Esophagus squamous epithelium (tissue), 5 donors: ENCODE data around the gene HPF1. TPM values are rescaled to one million over a fixed set of nuclear protein-coding genes. Genes with fewer than 3 reads are reported as not detected.
"Not testable (repeated sequence)": the region's sequence is repeated elsewhere in the genome, so short reads cannot be mapped to it uniquely, and the experiment has no call there.

Experiments
- DNase-seq: peaks from one replicate; lab custom pipeline; 2025; lab: John Stamatoyannopoulos, UW
- H3K27ac ChIP-seq, 4 donors: fragments of 200-600 bp; sonication (generic); one replicate each; pipeline ENCODE4 v1.5.1; 2016 to 2019; ENCODE audit warnings: mild to moderate bottlenecking in 1 of 4
- H3K27me3 ChIP-seq, 4 donors: fragments of 200-600 bp; sonication (generic); 1 replicate in 3 of 4; 2 replicates in 1 of 4; pipeline versions ENCODE4 v1.5.1 to v1.6.0; 2017 to 2021; ENCODE audit warnings: antibody characterized with exemption in 1 of 4
- H3K36me3 ChIP-seq, 3 donors: fragments of 200-600 bp; sonication (generic); one replicate each; pipeline ENCODE4 v1.5.1; 2016 to 2019
- H3K4me1 ChIP-seq, 3 donors: fragments of 200-600 bp; sonication (generic); one replicate each; pipeline ENCODE4 v1.5.1; 2017 to 2019
- H3K4me3 ChIP-seq, 4 donors: fragments of 200-600 bp; sonication (generic); 1 replicate in 3 of 4; 2 replicates in 1 of 4; pipeline ENCODE4 v1.5.1; 2016 to 2019; ENCODE audit warnings: mild to moderate bottlenecking in 2 of 4, moderate library complexity in 1 of 4
- H3K9me3 ChIP-seq, 3 donors: fragments of 200-600 bp; sonication (generic); one replicate each; pipeline ENCODE4 v1.5.1; 2016 to 2019
- POLR2A ChIP-seq, 4 donors: fragments of 450-650 bp; IDR thresholded peaks; one replicate each; pipeline ENCODE4 v1.6.1; 2017; ENCODE audit warnings: antibody characterized with exemption in 4 of 4, mild to moderate bottlenecking in 4 of 4, moderate library complexity in 3 of 4
- WGBS, 2 donors: methylation state at CpG; one replicate each; pipeline ENCODE4 v1.1.5; 2018; 5-methylcytosine and 5-hydroxymethylcytosine counted together
- intact Hi-C: fragments of 100-400 bp; cut with DNase I; formaldehyde crosslinking; loops from one replicate; pipeline ENCODE4 v1.15.0; 2022
- total RNA-seq, 4 donors: library from RNA; depleted of rRNA; stranded (reverse); fragments of >200 nt; gene quantifications; one replicate each; pipeline ENCODE4 v1.1.0, GENCODE V29; 2016
- TF ChIP-seq, protein P1 (sequence below), 6 experiments: fragments of 450-650 bp in 4 of 6; fragments of 200-600 bp in 2 of 6; sonication (generic) in 2 of 6; IDR thresholded peaks; one replicate each; pipeline ENCODE4 v1.5.1; 2016 to 2019; ENCODE audit warnings: antibody characterized with exemption in 6 of 6, mild to moderate bottlenecking in 4 of 6, moderate library complexity in 4 of 6
- donor health status: DM: yes; HTN: yes; CAD: no.

The HPF1 gene
- total RNA-seq, 4 donors from 2014 or later: 11.1 to 40.9 (median 17.1) TPM

- intact Hi-C loops: no loop called here
- 100% methylated on average over 1 of the region's 1 CpG; no CpG with 5 or more reads in 1 of the 2 donors for WGBS, 2 donors
- Histone ChIP-seq H3K27me3 (no peaks in the 10 kb centered on the region), H3K36me3 (peaks cover 0 to 56% (median 4%) of the 10 kb centered on the region in 3 donors), H3K27ac (peak overlapping the region in 2 of 4 donors; percentile 55 to 57), H3K9me3 (no peaks in the 10 kb centered on the region), H3K4me3 (no peak overlapping the region), H3K4me1 (peaks cover 0 to 11% (median 0%) of the 10 kb centered on the region in 3 donors)
- TF ChIP-seq POLR2A (IDR thresholded peaks at IDR 0.05): no peak
- TF ChIP-seq, protein P1, sequence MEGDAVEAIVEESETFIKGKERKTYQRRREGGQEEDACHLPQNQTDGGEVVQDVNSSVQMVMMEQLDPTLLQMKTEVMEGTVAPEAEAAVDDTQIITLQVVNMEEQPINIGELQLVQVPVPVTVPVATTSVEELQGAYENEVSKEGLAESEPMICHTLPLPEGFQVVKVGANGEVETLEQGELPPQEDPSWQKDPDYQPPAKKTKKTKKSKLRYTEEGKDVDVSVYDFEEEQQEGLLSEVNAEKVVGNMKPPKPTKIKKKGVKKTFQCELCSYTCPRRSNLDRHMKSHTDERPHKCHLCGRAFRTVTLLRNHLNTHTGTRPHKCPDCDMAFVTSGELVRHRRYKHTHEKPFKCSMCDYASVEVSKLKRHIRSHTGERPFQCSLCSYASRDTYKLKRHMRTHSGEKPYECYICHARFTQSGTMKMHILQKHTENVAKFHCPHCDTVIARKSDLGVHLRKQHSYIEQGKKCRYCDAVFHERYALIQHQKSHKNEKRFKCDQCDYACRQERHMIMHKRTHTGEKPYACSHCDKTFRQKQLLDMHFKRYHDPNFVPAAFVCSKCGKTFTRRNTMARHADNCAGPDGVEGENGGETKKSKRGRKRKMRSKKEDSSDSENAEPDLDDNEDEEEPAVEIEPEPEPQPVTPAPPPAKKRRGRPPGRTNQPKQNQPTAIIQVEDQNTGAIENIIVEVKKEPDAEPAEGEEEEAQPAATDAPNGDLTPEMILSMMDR (IDR thresholded peaks at IDR 0.05): no peak
- DNase-seq: no peak
These were observed 12.5 kb downstream of the HPF1 start for GRCh38 chr4:169745291-169745690.

GRCh38 chr4:169744601-169745000, 13.1 kb downstream of the HPF1 start:
- H3K27me3 ChIP-seq: no peaks in the 10 kb centered on the region
- no peak for DNase-seq
- H3K27ac ChIP-seq: peak overlapping the region in 2 of 4 donors; percentile 55 to 57
- 97 to 100% methylated on average over 1 of the region's 1 CpG for WGBS, 2 donors
- H3K9me3 ChIP-seq: no peaks in the 10 kb centered on the region
- H3K36me3 ChIP-seq: peaks cover 0 to 55% (median 4%) of the 10 kb centered on the region in 3 donors
- intact Hi-C loops: no loop called here
- peaks cover 0 to 11% (median 0%) of the 10 kb centered on the region in 3 donors for H3K4me1 ChIP-seq
- H3K4me3 ChIP-seq: no peak overlapping the region
- no peak for TF ChIP-seq POLR2A (IDR thresholded peaks at IDR 0.05)
- TF ChIP-seq, protein P1 (IDR thresholded peaks at IDR 0.05): no peak

DNA sequence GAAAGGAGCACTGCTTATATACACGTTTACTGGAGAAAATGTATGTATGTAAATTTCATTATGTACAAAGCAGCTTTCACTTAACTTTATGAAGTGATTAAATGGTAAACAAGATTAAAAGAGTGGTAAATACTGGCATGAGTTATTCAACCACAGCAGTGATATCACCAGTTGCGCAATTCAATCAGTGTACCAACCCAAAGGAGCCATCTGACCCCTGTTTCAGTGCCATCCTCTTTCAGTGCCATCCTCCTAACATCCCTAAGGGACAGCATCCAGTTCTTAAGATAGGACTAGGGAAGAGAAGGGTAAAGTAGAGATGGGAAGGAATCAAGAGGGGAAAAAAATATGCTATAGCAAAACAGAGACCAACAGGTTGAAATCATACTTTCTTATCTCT, 16.2 kb downstream of the HPF1 start:
- no peaks in the 10 kb centered on the region for H3K9me3 ChIP-seq
- H3K36me3 ChIP-seq: peaks cover 0 to 56% (median 2%) of the 10 kb centered on the region in 3 donors
- H3K4me3 ChIP-seq: no peak overlapping the region
- H3K4me1 ChIP-seq: peaks cover 0 to 11% (median 0%) of the 10 kb centered on the region in 3 donors
- TF ChIP-seq, protein P1 (IDR thresholded peaks at IDR 0.05): no peak
- no peak for TF ChIP-seq POLR2A (IDR thresholded peaks at IDR 0.05)
- intact Hi-C loops: no loop called here
- H3K27ac ChIP-seq: no peak overlapping the region
- H3K27me3 ChIP-seq: no peaks in the 10 kb centered on the region
- WGBS, 2 donors: 85 to 98% methylated on average over 2 of the region's 2 CpGs
- no peak for DNase-seq

DNA sequence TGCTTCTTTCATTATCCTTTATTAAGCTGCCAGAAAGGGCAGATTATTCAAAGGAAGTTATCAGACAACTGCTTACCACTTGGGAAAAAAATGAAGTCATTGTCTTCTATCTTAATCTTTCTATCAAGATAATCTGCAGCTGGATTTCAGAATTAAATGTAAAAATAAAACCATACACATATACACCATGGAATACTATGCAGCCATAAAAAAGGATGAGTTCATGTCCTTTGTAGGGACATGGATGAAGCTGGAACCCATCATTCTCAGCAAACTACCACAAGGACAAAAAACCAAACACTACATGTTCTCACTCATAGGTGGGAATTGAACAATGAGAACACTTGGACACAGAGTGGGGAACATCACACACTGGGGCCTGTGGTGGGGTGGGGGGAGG, 19.1 kb downstream of the HPF1 start:
- H3K36me3 ChIP-seq: peaks cover 0 to 62% (median 4%) of the 10 kb centered on the region in 3 donors
- H3K27me3 ChIP-seq, H3K9me3 ChIP-seq, DNase-seq, H3K4me3 ChIP-seq, intact Hi-C loops, H3K27ac ChIP-seq, H3K4me1 ChIP-seq: not testable (repeated sequence)

DNA sequence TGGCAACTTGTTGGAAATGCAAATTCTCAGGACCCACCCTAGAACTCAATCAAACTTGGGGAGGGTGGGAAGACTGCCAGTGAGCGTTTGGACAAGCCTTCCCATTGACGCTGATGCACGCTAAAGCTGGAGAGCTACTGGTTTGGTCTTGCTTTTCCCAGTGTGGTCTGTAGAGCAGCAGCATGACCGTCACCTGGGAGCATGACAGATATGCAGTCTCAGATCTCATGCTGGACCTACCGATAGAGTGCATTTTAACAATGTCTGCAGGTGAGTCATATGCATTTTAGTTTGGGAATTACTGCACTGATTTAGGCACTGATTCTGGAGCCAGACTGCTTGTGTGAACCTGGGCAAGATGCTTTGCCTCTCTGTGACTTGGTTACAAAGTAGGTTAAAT, 27.2 kb downstream of the HPF1 start:
- no peaks in the 10 kb centered on the region for H3K27me3 ChIP-seq
- no peaks in the 10 kb centered on the region for H3K9me3 ChIP-seq
- peaks cover 0 to 63% (median 3%) of the 10 kb centered on the region in 3 donors for H3K36me3 ChIP-seq
- intact Hi-C loops: no loop called here
- no peak overlapping the region for H3K4me3 ChIP-seq
- DNase-seq: no peak
- H3K4me1 ChIP-seq: no peaks in the 10 kb centered on the region
- no peak overlapping the region for H3K27ac ChIP-seq
- no peak for TF ChIP-seq POLR2A (IDR thresholded peaks at IDR 0.05)
- TF ChIP-seq, protein P1 (IDR thresholded peaks at IDR 0.05): no peak
- 70 to 87% methylated on average over 4 to 5 of the region's 5 CpGs for WGBS, 2 donors

DNA sequence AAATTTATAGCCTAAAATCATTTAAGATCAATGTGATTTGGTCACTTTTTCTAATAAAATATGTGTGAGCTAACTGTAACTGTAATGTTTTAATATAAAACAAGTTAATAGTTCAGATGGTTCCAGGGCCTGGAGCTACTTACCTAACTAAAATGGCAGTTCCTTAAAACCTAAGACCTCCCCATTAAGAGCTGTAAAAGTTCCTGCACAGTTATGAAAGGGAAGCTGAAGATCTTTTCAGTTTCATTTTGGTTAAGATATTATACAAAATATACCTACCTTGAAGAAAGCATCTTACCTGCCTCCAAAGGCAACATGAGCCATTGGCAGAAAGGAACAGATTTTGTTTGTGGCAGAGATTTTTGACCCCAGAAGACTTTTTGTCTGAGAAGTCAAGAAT, 30.1 kb downstream of the HPF1 start:
- Histone ChIP-seq H3K27me3 (no peaks in the 10 kb centered on the region), H3K4me3 (no peak overlapping the region), H3K27ac (no peak overlapping the region), H3K9me3 (no peaks in the 10 kb centered on the region), H3K36me3 (peaks cover 0 to 59% (median 3%) of the 10 kb centered on the region in 3 donors), H3K4me1 (no peaks in the 10 kb centered on the region)
- TF ChIP-seq, protein P1 (IDR thresholded peaks at IDR 0.05): no peak
- intact Hi-C loops: no loop called here
- DNase-seq: no peak
